Retina (tissue), 1 donor: ENCODE results near the gene LRBA.
A peak's percentile ranks its signal among the peaks of the same experiment; 100 is the strongest.

Source experiments
- DNase-seq: peaks from one replicate; pipeline ENCODE4 v3.0.0-alpha.2; 2016

Gene LRBA

DNA sequence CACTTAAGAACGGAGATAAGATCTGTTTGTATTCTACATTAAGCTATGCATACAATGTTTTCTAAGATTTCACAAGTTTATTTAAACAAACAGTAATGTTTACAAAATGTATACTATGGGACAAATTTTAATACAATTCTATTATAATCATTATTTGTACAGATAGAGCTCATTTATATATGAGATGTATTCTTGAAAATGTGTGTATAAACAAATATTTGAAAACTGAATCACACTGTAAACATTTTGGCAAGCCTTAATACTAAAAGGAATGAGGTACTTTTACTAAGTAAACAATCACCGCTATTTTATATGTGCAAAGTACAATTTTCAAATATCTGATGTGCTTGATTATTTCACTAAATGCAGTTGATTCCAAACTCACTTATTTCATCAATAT, 552.3 kb downstream of the LRBA start:
- DNase-seq: no peak

DNA sequence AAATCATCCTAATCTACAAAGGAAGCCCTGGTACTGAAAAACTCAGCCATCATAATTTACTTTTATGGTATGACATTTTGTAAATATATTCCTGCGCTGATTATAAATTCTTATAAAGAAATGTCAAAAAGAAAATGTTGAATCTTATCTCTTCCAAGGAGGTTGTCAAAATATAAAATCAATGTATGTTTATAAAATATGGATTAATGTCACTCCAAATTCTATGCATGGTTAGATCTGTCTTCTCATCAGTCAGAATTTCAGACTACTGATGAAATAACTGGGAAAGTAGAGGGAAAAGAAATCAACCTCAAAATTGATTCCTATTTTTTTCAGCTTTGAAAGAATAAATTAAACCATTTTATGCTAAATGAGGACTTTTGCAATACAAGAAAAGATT, 553.1 kb downstream of the LRBA start:
- no peak for DNase-seq

- no peak for DNase-seq
These were observed 557.3 kb downstream of the LRBA start for GRCh38 chr4:150457802-150458201.

DNA sequence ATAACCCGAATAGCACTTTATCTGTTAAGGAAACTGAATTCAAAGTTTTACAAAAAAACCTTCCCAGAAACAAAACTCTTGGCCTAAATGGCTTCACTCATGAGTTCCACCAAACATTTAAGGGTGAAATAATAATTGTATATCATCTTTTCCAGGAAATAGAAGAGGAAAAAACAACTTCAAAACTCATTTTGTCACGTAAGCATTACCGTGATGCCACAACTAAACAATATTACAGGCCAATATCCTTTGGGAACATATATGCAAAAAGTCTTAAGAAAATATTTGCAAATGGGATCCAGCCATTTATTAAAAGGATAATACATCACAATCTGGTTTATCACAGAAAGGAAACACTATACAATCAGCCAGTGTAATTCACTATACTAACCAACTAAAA, 563.2 kb downstream of the LRBA start:
- no peak for DNase-seq

DNA sequence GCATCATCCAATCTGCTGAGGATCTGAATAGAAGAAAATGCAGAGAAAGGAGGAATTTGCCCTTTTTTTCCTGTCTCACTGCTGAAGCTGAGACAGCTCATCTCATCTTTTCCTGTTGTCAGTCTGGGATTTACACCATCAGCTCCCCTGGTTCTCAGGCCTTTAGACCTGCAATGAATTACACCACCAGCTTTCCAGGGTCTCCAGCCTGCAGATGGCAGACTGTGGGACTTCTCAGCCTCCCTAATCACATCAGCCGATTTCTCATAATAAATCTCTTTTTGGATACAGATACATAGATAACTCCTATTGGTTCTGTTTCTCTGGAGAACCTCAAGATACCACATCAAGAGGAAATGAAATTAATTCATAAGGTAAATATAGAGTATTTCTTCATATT, 567.7 kb downstream of the LRBA start:
- no peak for DNase-seq

GRCh38 chr4:150439451-150439933, 575.6 kb downstream of the LRBA start:
- peak; percentile 22 for DNase-seq

DNA sequence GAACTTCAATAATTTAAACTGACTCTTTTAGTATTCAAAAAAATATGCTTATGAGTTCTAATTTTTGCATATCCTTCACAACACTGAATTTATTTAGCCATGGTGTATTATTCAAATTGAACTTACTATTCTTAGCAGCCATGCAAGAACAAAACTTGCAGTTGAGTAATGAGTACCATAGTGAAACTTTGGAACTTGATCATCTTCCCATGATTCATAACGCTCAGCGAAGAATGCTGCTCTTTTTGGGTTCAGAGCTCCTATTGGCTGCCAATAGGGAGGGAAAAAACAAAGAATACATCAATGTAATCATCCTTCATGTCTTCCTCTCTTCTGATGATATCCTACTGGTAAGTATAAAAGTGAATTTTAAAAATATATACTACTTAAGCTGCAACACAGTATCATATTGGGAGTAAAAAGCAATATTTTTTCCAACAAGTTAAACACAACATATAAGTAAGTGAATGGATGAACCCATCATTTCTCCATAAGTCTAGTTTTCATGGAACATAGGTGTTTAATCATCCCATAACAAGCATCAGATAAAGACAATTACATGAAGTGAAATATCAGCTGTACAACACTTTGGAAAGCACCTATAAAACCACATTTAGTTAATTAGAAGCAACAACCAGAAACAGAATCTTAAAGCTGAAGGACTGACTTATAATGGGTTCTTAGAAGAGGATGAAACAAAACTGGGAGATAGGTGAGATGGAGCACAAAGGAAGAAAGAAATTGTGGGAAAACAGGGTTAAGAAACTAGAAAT, 578.3 kb downstream of the LRBA start:
- no peak for DNase-seq

- DNase-seq: no peak
These were observed 583.9 kb downstream of the LRBA start for GRCh38 chr4:150431221-150431620.

- DNase-seq: no peak
These were observed 589.9 kb downstream of the LRBA start for GRCh38 chr4:150425161-150425560.

DNA sequence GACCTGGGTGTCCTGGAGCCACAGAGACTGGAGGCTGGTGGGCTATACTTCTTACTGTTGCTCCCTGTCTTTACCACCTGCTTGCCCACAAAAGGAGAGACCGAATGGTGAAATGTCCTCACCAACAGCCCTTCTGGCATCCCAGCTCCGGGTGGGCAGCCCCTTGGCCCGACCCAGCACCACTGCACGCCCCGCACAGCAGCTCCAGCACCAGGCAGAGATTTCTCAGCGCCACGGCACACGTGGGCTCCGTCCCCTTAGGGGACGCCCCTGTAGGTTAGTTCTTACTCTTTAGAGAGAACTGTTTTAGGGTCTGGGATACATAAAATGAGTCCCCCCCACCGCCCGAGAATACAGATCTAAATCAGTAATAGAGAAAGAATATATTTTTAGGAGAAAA, 591.6 kb downstream of the LRBA start:
- DNase-seq: no peak

DNA sequence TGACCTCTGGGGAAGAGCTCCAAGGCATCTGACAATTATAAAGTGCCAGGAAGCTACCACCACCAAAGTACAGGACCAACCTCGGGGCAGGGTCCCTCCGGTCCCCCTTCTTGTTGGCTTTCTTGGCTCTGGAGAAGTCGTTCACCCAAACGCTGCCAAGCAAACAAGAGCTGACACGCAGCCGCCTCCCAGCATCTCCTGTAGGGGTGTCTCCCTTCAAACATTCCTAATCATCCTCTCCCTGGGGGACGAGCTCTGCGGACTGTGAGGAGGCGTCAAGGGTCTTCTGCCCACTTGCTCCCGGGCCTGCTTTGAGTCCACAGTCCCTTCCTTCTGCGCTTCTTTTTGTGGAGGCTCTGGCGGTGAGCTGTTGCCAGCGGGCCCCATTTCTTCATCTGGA, 592.0 kb downstream of the LRBA start:
- no peak for DNase-seq

GRCh38 chr4:150421612-150422011, 593.5 kb downstream of the LRBA start:
- no peak for DNase-seq

GRCh38 chr4:150419939-150420338, 595.1 kb downstream of the LRBA start:
- DNase-seq: no peak

GRCh38 chr4:150418757-150419410, 596.2 kb downstream of the LRBA start:
- DNase-seq: no peak

DNA sequence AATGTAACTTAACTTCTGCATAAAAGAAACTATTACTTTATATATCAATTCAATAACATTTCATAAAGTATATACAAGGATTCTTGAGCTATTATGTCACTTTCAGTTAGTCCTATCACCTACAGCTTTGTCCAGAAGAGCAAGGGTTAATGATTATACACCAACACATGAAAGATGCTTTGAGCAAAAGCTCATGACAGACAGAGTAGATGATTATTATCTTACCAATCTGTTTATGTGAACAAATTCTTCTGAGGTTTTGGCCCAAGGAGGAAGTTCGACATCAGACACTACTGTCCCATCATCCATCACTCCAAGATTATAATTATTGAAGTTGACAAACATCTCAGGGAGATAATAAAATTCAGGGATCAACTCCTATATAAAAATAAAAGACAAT, 599.9 kb downstream of the LRBA start:
- DNase-seq: no peak

- DNase-seq: no peak
These were observed 603.6 kb downstream of the LRBA start for GRCh38 chr4:150411520-150411919.

DNA sequence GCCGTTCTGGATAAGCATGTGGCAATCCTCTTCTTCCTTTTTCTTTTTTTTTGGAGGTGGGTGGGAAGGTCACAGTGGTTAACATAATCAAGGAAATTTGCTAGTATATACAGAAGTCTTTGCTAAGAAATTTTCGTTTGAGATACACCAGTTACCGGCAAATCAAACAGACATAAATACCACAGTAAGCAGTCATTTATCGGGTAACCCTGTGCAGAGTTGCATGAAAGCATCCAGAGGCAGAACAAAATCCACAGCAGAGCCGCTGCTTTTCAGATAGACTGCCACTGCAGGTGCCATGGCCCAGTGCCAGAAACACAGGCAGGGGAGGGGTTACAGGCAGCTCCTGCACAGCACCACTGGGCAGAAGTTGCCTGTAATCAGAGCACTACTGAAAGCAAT, 612.2 kb downstream of the LRBA start:
- DNase-seq: peak; percentile 36

GRCh38 chr4:150401083-150401687, 613.9 kb downstream of the LRBA start:
- no peak for DNase-seq

- DNase-seq: no peak
These were observed 619.2 kb downstream of the LRBA start for GRCh38 chr4:150395872-150396271.

GRCh38 chr4:150394046-150394445, 621.0 kb downstream of the LRBA start:
- no peak for DNase-seq

- no peak for DNase-seq
These were observed 624.0 kb downstream of the LRBA start for GRCh38 chr4:150391052-150391451.

- no peak for DNase-seq
These were observed 624.6 kb downstream of the LRBA start for GRCh38 chr4:150390531-150390910.

DNA sequence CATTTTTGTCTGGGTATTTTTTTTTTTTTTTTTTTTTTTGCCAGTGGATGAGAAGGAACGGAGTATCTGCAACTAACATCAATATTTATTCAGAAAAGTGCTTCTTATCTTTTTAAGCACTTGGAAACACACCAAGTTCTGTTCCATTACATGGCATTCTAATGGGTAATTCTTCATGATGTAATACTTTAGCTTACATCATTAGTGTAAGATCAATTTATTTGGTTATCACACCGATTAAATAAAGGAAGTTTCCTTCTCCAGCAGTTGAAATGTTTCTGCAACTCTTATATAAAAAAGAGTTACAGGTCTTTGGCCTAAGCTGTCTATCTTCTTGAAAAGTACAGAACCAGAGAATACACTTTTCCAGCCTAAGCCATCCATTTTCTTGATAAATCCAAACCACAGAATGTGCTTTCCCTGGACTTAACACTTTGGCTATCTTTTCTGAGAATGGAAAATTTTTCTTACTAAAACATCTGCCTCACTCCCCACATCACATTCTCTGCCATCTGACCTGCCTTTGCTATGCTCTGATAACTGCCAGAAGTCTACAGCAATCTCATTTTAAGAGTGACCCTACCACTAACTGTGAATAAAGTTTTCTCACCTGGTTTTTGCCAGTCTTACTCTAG, 625.1 kb downstream of the LRBA start:
- DNase-seq: no peak

GRCh38 chr4:150387981-150388380, 627.1 kb downstream of the LRBA start:
- DNase-seq: no peak
